ENCODE measurements around the gene RGS6. TPM values are rescaled to one million over a fixed set of nuclear protein-coding genes. Genes with fewer than 3 reads are reported as not detected.
"Not testable (repeated sequence)": the region's sequence is repeated elsewhere in the genome, so short reads cannot be mapped to it uniquely, and the experiment has no call there.

The RGS6 gene
- total and polyA plus RNA-seq, 4 donors: 0.06 to 5.3 (median 0.17) TPM; not detected in 1

GRCh38 chr14:71931492-71932228 lies 569 bp upstream of the RGS6 start:
- DNase-seq (ENCODE audit: low spot score): no peak
- 11% methylated on average over 36 of the region's 36 CpGs for WGBS
- peaks cover 0 to 3% (median 2%) of the 10 kb centered on the region in 4 donors for H3K27me3 ChIP-seq (ENCODE audit: control insufficient read depth in 4 of 4, insufficient read depth in 4 of 4, low read length in 3 of 4)

GRCh38 chr14:71933001-71933587 lies 865 bp downstream of the RGS6 start:
- 3% methylated on average over 24 of the region's 24 CpGs for WGBS
- TF ChIP-seq FOXA1 (IDR thresholded peaks at IDR 0.05): no peak
- TF ChIP-seq NR2F2 (IDR thresholded peaks at IDR 0.05): no peak
- TF ChIP-seq YY1 (IDR thresholded peaks at IDR 0.05): no peak
- TF ChIP-seq MAX (IDR thresholded peaks at IDR 0.05): no peak
- no peak for TF ChIP-seq CTCF (IDR thresholded peaks at IDR 0.05; ENCODE audit: low read depth, low read length, missing input control)
- no peak for TF ChIP-seq ATF3 (IDR thresholded peaks at IDR 0.05)
- TF ChIP-seq RXRA (IDR thresholded peaks at IDR 0.05): no peak
- no peak for TF ChIP-seq TAF1 (conservative IDR thresholded peaks at IDR 0.05)
- TF ChIP-seq EGR1 (IDR thresholded peaks at IDR 0.05; ENCODE audit: low read depth in 2 of 2): no peak
- TF ChIP-seq FOXA2 (IDR thresholded peaks at IDR 0.05): no peak
- peak; percentile 45 for DNase-seq (ENCODE audit: low spot score)
- no peaks in the 10 kb centered on the region for H3K9me3 ChIP-seq (ENCODE audit: control insufficient read depth in 4 of 4, low read length in 3 of 4)
- H3K9ac ChIP-seq (ENCODE audit: low read depth in 1 of 2, low read length in 2 of 2): no peak overlapping the region
- no peaks in the 10 kb centered on the region for H3K36me3 ChIP-seq (ENCODE audit: control insufficient read depth in 4 of 4, insufficient read depth in 3 of 4, low read depth in 1 of 4, low read length in 3 of 4)
- no peak overlapping the region for H3K27ac ChIP-seq (ENCODE audit: low read depth in 1 of 2, low read length in 2 of 2)
- H3K4me3 ChIP-seq (ENCODE audit: low read depth in 1 of 3, low read length in 3 of 3): no peak overlapping the region
- H3K4me1 ChIP-seq (ENCODE audit: control insufficient read depth in 4 of 4, insufficient read depth in 4 of 4, low read length in 3 of 4): peaks cover 5 to 15% (median 9%) of the 10 kb centered on the region in 4 donors
- peaks cover 0 to 3% (median 2%) of the 10 kb centered on the region in 4 donors for H3K27me3 ChIP-seq (ENCODE audit: control insufficient read depth in 4 of 4, insufficient read depth in 4 of 4, low read length in 3 of 4)

More at GRCh38 chr14:71931492-71932228, 569 bp upstream of the RGS6 start:
- Histone ChIP-seq H3K27ac (ENCODE audit: low read depth in 1 of 2, low read length in 2 of 2) (no peak overlapping the region), H3K4me3 (ENCODE audit: low read depth in 1 of 3, low read length in 3 of 3) (peak overlapping the region in 1 of 3 donors; percentile 39), H3K36me3 (ENCODE audit: control insufficient read depth in 4 of 4, insufficient read depth in 3 of 4, low read depth in 1 of 4, low read length in 3 of 4) (no peaks in the 10 kb centered on the region), H3K9ac (ENCODE audit: low read depth in 1 of 2, low read length in 2 of 2) (no peak overlapping the region), H3K4me1 (ENCODE audit: control insufficient read depth in 4 of 4, insufficient read depth in 4 of 4, low read length in 3 of 4) (peaks cover 5 to 15% (median 9%) of the 10 kb centered on the region in 4 donors), H3K9me3 (ENCODE audit: control insufficient read depth in 4 of 4, low read length in 3 of 4) (no peaks in the 10 kb centered on the region)
- TF ChIP-seq MAX (IDR thresholded peaks at IDR 0.05) (no peak), ATF3 (IDR thresholded peaks at IDR 0.05) (no peak), TAF1 (conservative IDR thresholded peaks at IDR 0.05) (no peak), ZBTB33 (IDR thresholded peaks at IDR 0.05) (no peak), CTCF (IDR thresholded peaks at IDR 0.05; ENCODE audit: low read depth, low read length, missing input control) (no peak)

- not testable (repeated sequence) for H3K27ac ChIP-seq (ENCODE audit: low read depth in 1 of 2, low read length in 2 of 2); H3K4me3 ChIP-seq (ENCODE audit: low read depth in 1 of 3, low read length in 3 of 3); H3K4me1 ChIP-seq (ENCODE audit: control insufficient read depth in 4 of 4, insufficient read depth in 4 of 4, low read length in 3 of 4); H3K36me3 ChIP-seq (ENCODE audit: control insufficient read depth in 4 of 4, insufficient read depth in 3 of 4, low read depth in 1 of 4, low read length in 3 of 4); H3K9ac ChIP-seq (ENCODE audit: low read depth in 1 of 2, low read length in 2 of 2); H3K27me3 ChIP-seq (ENCODE audit: control insufficient read depth in 4 of 4, insufficient read depth in 4 of 4, low read length in 3 of 4); DNase-seq (ENCODE audit: low spot score)
- H3K9me3 ChIP-seq (ENCODE audit: control insufficient read depth in 4 of 4, low read length in 3 of 4): peaks cover 2 to 13% (median 5%) of the 10 kb centered on the region in 4 donors
- 63% methylated on average over 3 of the region's 3 CpGs for WGBS
Measured at GRCh38 chr14:71938273-71938672, 6.0 kb downstream of the RGS6 start.

- H3K9me3 ChIP-seq (ENCODE audit: control insufficient read depth in 4 of 4, low read length in 3 of 4): peaks cover 2 to 13% (median 5%) of the 10 kb centered on the region in 4 donors
- H3K36me3 ChIP-seq (ENCODE audit: control insufficient read depth in 4 of 4, insufficient read depth in 3 of 4, low read depth in 1 of 4, low read length in 3 of 4); H3K4me3 ChIP-seq (ENCODE audit: low read depth in 1 of 3, low read length in 3 of 3); H3K9ac ChIP-seq (ENCODE audit: low read depth in 1 of 2, low read length in 2 of 2); H3K27ac ChIP-seq (ENCODE audit: low read depth in 1 of 2, low read length in 2 of 2); DNase-seq (ENCODE audit: low spot score); H3K4me1 ChIP-seq (ENCODE audit: control insufficient read depth in 4 of 4, insufficient read depth in 4 of 4, low read length in 3 of 4); H3K27me3 ChIP-seq (ENCODE audit: control insufficient read depth in 4 of 4, insufficient read depth in 4 of 4, low read length in 3 of 4): not testable (repeated sequence)
- WGBS: 79% methylated on average over 1 of the region's 1 CpG
Measured at GRCh38 chr14:71939344-71939743, 7.1 kb downstream of the RGS6 start.
